A549 (cell line): ENCODE measurements around the gene PIK3R1.

ENCODE experiments used
- CTCF ChIP-seq: fragments of >200 bp; sonication (Bioruptor Twin); formaldehyde crosslinking; IDR thresholded peaks from 3 replicates; pipeline ENCODE4 v1.5.1; 2016
- POLR2A ChIP-seq: IDR thresholded peaks from 2 replicates; pipeline ENCODE4 v1.6.1; 2012; ENCODE audit warnings: mild to moderate bottlenecking, low read length
- USF2 ChIP-seq: fragments of 450-650 bp; IDR thresholded peaks from 2 replicates; pipeline ENCODE4 v1.6.1; 2014; ENCODE audit warnings: antibody characterized with exemption

DNA sequence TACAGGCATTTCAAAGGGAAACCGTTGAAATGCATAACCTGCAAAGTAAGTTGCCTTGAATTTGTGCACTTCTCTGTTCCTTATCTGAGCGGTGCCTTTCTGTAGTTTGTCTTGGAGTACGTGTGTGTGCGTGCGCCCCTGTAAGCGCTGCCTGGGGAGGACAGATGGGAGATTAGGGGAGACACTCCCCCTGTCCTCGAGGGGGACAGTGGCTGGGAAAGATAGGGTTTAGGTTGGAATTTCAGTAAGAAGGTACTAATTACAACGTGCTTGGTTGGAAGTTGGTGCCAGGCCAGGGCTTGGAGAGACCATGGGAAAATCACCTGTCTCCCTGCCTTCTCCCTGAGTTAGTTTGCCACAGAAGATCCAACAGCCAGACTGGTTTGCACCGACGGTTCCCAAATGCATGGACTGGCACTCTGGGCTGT, 73.2 kb downstream of the PIK3R1 start:
- TF ChIP-seq USF2 (no peak), CTCF (no peak), POLR2A (no peak)
